ENCODE results near the gene UNG.

The UNG gene

DNA sequence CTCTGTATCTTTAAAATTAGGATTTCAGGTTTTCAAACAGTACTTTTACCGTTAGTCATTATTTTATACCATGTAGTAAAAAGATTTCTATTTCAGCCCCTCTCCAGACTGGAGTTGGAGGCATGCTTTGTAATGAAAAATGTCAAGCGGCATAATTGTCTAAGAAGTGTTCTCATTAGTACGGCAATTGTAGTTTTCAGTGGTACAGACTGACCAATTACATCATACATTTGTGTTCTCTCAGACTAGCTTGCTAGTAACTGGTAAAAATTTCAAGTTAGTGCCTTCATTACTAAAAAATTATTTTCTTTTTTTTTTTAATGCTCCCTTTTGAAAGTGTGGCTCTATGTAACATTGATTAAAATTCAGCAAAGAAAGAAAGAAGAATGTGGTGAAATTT lies 40.5 kb upstream of the UNG start:
- TF ChIP-seq, protein P1, sequence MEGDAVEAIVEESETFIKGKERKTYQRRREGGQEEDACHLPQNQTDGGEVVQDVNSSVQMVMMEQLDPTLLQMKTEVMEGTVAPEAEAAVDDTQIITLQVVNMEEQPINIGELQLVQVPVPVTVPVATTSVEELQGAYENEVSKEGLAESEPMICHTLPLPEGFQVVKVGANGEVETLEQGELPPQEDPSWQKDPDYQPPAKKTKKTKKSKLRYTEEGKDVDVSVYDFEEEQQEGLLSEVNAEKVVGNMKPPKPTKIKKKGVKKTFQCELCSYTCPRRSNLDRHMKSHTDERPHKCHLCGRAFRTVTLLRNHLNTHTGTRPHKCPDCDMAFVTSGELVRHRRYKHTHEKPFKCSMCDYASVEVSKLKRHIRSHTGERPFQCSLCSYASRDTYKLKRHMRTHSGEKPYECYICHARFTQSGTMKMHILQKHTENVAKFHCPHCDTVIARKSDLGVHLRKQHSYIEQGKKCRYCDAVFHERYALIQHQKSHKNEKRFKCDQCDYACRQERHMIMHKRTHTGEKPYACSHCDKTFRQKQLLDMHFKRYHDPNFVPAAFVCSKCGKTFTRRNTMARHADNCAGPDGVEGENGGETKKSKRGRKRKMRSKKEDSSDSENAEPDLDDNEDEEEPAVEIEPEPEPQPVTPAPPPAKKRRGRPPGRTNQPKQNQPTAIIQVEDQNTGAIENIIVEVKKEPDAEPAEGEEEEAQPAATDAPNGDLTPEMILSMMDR (IDR thresholded peaks at IDR 0.05; ENCODE audit: insufficient read depth, low read depth, low read length, missing control alignments): no peak
- no peak for DNase-seq (ENCODE audit: low read depth)
- no peak overlapping the region for H3K4me3 ChIP-seq (ENCODE audit: low read length)

DNA sequence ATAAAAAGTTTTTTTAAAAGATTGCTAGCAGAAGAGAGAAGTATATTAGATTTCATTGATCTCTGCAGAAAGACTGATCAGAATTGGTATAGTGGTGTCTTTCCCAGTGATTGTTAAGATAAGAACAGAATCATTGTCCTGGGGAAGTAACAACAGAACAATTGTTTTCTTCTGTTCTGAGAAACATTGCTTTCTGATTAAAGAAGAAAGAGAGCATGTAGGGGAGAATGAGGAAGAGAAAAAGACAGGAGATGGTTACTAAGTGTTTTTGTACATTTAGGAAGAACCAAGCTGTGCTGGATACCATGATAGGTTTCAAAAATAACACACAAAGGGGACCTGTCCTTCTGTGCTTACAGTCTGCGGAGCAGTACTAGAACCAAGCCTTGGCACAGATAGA lies 40.0 kb upstream of the UNG start:
- no peak for DNase-seq (ENCODE audit: low read depth)
- no peak overlapping the region for H3K4me3 ChIP-seq (ENCODE audit: low read length)
- TF ChIP-seq, protein P1 (IDR thresholded peaks at IDR 0.05; ENCODE audit: insufficient read depth, low read depth, low read length, missing control alignments): no peak

DNA sequence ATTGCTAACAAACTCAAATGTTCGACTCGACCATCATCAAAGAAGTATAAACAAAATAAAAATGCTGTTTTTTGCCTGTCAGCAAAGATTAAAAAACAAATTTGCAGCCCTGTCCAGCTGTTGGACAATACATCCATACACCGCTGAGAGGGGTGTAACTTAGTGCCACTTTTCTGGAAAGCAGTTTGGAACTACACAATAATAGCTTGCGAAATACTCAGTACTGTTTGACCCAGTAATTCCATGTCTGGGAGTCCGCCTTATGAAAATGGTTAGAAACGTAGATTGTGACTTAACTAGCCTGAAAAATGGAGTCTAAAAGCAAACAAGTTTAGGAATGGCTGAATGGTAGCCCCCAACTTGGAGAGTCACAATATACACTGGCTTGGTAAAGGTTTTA lies 38.6 kb upstream of the UNG start:
- TF ChIP-seq, protein P1 (IDR thresholded peaks at IDR 0.05; ENCODE audit: insufficient read depth, low read depth, low read length, missing control alignments): no peak
- no peak for DNase-seq (ENCODE audit: low read depth)
- H3K4me3 ChIP-seq (ENCODE audit: low read length): no peak overlapping the region

DNA sequence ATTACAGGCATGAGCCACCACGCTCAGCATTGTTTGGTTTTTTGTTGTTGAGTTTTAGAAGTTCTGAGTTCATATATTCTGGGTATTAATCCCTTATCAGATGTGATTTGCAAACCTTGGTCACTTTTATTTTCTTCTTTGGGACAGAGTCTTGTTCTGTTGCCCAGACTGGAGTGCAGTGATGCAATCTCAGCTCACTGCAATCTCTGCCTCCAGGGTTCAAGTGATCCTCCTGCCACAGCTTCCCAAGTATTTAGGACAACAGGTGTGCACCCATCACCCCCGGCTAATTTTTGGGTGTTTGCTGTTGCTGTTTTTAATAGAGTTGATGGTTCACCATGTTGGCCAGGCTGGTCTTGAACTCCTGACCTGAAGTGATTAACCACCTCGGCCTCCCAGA lies 33.3 kb upstream of the UNG start:
- TF ChIP-seq, protein P1 (IDR thresholded peaks at IDR 0.05; ENCODE audit: insufficient read depth, low read depth, low read length, missing control alignments): no peak
- no peak overlapping the region for H3K4me3 ChIP-seq (ENCODE audit: low read length)
- no peak for DNase-seq (ENCODE audit: low read depth)

DNA sequence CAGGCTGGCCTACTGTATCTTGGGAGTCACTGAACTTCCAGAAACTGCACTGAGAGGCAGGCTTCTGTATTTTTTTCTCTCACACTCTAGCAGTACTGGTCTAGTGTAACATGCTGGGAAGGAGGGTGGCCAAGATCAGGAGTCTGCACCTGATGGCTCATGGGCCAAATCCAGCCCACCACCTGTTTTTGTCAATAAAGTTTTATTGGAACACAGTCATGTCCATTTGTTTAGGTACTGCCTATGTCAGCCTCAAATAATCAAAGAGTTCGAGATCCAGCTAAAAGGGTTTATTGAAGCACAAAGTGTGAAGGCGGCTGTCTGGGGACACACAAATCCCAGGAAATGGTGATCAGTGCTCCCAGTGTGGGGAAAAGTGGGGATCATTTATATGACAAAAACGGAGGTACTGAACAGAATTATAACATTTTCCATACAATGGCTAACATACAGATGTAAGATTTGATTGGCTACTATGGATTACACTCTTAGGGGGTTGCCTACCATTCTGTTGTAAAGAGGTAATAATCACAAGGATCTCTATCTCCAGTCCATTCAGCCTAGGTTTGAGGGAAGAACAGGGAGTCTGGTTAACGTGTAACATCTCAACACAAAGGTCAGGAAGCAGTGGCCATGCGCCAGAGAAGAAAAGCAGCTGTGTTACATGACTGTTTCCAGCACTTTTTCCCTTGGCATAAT lies 32.1 kb upstream of the UNG start:
- DNase-seq (ENCODE audit: low read depth): no peak
- no peak overlapping the region for H3K4me3 ChIP-seq (ENCODE audit: low read length)
- TF ChIP-seq, protein P1 (IDR thresholded peaks at IDR 0.05; ENCODE audit: insufficient read depth, low read depth, low read length, missing control alignments): no peak

DNA sequence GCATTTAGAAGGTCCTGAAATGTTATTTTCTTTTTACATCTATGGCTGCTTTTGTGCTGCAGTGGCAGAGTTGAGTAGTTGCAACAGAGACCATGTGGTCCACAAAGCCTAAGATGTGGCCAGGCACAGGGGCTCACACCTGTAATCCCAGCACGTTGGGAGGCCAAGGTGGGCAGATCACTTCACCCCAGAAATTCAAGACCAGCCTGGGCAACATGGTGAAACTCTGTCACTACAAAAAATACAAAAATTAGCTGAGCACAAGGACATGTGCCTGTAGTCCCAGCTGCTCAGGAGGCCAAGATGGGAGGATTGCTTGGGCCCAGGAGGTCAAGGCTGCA lies 31.6 kb upstream of the UNG start:
- TF ChIP-seq, protein P1 (IDR thresholded peaks at IDR 0.05; ENCODE audit: insufficient read depth, low read depth, low read length, missing control alignments): no peak
- DNase-seq (ENCODE audit: low read depth): no peak
- H3K4me3 ChIP-seq (ENCODE audit: low read length): no peak overlapping the region

Measured in epithelial cell of esophagus (primary cell).